ENCODE data around the gene MCTP2.

MCTP2 gene

DNA sequence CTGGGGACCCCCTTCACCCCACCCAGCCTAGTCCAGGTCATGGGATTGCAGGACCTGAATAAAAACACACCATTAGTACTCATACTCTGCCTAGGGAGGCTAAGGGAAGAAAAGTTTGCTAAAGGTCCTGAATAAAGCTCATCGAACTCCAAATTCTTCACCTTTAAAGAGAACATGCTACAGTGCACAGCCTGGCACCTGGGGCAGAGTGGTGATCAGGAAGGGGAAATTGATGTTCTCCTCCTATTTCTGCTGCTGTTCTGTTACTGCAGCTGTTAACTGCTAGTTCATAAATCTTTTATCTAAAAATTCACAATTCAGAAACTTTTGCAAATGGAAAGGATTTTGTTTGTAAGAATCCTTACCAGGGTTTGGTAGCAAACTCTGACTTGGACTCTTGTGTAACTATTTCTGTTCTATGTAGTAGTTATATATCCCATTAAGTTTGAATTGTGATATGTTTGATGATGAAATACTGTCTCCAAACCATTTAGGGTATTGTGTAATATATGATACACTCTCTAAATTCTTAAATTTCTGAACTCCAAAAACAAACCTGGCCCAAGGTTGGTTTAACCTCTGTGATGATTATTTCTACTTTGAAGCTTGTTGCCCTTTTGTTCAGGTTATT is 27.9 kb downstream of the MCTP2 start:
- H3K4me2 ChIP-seq (ENCODE audit: low read depth, low read length, poor library complexity, severe bottlenecking): peak overlapping the region; percentile 90
- H3K4me3 ChIP-seq (ENCODE audit: insufficient read depth, low read length, poor library complexity, severe bottlenecking): peak overlapping the region; percentile 31
- no peaks in the 10 kb centered on the region for H3K9me3 ChIP-seq (ENCODE audit: insufficient read depth, low read length)

DNA sequence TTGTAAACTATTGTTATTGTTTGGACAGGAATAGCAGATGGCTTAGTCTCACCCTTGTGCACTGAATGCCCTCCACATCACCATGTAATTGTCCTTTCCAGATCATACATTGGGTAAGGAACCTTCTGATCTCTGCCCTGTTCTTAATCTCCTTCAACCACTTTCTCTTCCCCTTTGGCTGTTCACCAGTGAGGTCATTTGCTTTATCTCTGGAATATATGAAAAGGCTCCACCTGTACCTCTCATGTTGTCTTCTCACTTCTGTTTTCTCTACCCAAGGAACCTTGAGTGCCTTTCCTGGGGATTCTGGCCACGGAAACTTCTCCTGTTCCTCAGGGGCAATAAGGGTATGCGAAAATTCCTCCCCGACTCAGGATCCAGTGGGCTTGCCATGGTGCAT is 28.5 kb downstream of the MCTP2 start:
- Histone ChIP-seq H3K9ac (ENCODE audit: low read length) (peak overlapping the region; percentile 51), H3K9me2 (replicated peaks; ENCODE audit: insufficient read depth, low read length) (no peaks in the 10 kb centered on the region), H3K36me3 (ENCODE audit: low read length) (0 out of 2 replicates have a peak, but pooled peaks cover 5% of the 10 kb centered on the region), H3K79me2 (ENCODE audit: insufficient read depth, low read length) (peaks cover 87% of the 10 kb centered on the region), H2AFZ (ENCODE audit: low read depth, low read length, severe bottlenecking) (no peak overlapping the region), H3K4me2 (ENCODE audit: low read depth, low read length, poor library complexity, severe bottlenecking) (peak overlapping the region; percentile 90), H3K4me3 (ENCODE audit: insufficient read depth, low read length, poor library complexity, severe bottlenecking) (peak overlapping the region; percentile 24), H3K27ac (ENCODE audit: low read depth, low read length) (peak overlapping the region; percentile 98), H3F3A (ENCODE audit: insufficient read depth) (peaks cover 82% of the 10 kb centered on the region), H3K27me3 (ENCODE audit: low read length) (no peaks in the 10 kb centered on the region), H4K20me1 (ENCODE audit: low read depth, low read length) (no peaks in the 10 kb centered on the region), H3K9me3 (ENCODE audit: insufficient read depth, low read length) (no peaks in the 10 kb centered on the region)
- TF ChIP-seq, protein P1, sequence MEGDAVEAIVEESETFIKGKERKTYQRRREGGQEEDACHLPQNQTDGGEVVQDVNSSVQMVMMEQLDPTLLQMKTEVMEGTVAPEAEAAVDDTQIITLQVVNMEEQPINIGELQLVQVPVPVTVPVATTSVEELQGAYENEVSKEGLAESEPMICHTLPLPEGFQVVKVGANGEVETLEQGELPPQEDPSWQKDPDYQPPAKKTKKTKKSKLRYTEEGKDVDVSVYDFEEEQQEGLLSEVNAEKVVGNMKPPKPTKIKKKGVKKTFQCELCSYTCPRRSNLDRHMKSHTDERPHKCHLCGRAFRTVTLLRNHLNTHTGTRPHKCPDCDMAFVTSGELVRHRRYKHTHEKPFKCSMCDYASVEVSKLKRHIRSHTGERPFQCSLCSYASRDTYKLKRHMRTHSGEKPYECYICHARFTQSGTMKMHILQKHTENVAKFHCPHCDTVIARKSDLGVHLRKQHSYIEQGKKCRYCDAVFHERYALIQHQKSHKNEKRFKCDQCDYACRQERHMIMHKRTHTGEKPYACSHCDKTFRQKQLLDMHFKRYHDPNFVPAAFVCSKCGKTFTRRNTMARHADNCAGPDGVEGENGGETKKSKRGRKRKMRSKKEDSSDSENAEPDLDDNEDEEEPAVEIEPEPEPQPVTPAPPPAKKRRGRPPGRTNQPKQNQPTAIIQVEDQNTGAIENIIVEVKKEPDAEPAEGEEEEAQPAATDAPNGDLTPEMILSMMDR (IDR thresholded peaks at IDR 0.05; ENCODE audit: insufficient read depth, low read length, poor library complexity, severe bottlenecking): no peak
- no peak for TF ChIP-seq EZH2phosphoT487 (conservative IDR thresholded peaks at IDR 0.05; ENCODE audit: low read length)

More for the DNA sequence above, 27.9 kb downstream of the MCTP2 start:
- Histone ChIP-seq H3K79me2 (ENCODE audit: insufficient read depth, low read length) (peaks cover 87% of the 10 kb centered on the region), H4K20me1 (ENCODE audit: low read depth, low read length) (no peaks in the 10 kb centered on the region), H3K9ac (ENCODE audit: low read length) (peak overlapping the region; percentile 51), H2AFZ (ENCODE audit: low read depth, low read length, severe bottlenecking) (no peak overlapping the region), H3K36me3 (ENCODE audit: low read length) (0 out of 2 replicates have a peak, but pooled peaks cover 5% of the 10 kb centered on the region), H3K27me3 (ENCODE audit: low read length) (no peaks in the 10 kb centered on the region), H3K9me2 (replicated peaks; ENCODE audit: insufficient read depth, low read length) (no peaks in the 10 kb centered on the region), H3F3A (ENCODE audit: insufficient read depth) (peaks cover 89% of the 10 kb centered on the region), H3K27ac (ENCODE audit: low read depth, low read length) (peak overlapping the region; percentile 98)
- no peak for TF ChIP-seq EZH2phosphoT487 (conservative IDR thresholded peaks at IDR 0.05; ENCODE audit: low read length)
- TF ChIP-seq, protein P1 (IDR thresholded peaks at IDR 0.05; ENCODE audit: insufficient read depth, low read length, poor library complexity, severe bottlenecking): no peak

DNA sequence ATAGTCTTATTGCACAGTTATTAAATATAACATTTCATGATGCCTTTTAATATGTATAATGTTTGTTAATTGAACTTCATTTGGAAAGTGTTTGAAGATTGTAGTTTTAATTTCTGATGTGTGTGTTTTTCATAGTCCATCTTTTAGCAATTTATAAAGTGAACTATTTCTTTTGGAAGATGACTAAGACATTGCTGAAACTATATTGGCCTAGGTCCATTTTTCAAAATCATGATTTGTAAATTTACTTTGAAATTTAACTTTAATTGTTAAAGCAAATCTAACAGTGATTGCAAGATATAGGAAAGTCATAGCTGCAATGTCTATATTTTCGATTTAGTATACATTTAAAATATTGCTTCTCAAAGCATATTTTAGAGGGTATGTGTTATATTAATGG is 30.8 kb downstream of the MCTP2 start:
- Histone ChIP-seq H3K9me3 (ENCODE audit: insufficient read depth, low read length) (no peaks in the 10 kb centered on the region), H3K36me3 (ENCODE audit: low read length) (0 out of 2 replicates have a peak, but pooled peaks cover 5% of the 10 kb centered on the region), H3K27ac (ENCODE audit: low read depth, low read length) (peak overlapping the region; percentile 98), H3K4me3 (ENCODE audit: insufficient read depth, low read length, poor library complexity, severe bottlenecking) (no peak overlapping the region), H3K27me3 (ENCODE audit: low read length) (no peaks in the 10 kb centered on the region), H2AFZ (ENCODE audit: low read depth, low read length, severe bottlenecking) (no peak overlapping the region), H3K4me2 (ENCODE audit: low read depth, low read length, poor library complexity, severe bottlenecking) (peak overlapping the region; percentile 90), H3K9me2 (replicated peaks; ENCODE audit: insufficient read depth, low read length) (no peaks in the 10 kb centered on the region), H4K20me1 (ENCODE audit: low read depth, low read length) (no peaks in the 10 kb centered on the region), H3K9ac (ENCODE audit: low read length) (peak overlapping the region; percentile 52), H3F3A (ENCODE audit: insufficient read depth) (peaks cover 72% of the 10 kb centered on the region), H3K79me2 (ENCODE audit: insufficient read depth, low read length) (peaks cover 85% of the 10 kb centered on the region)
- TF ChIP-seq, protein P1 (IDR thresholded peaks at IDR 0.05; ENCODE audit: insufficient read depth, low read length, poor library complexity, severe bottlenecking): no peak
- no peak for TF ChIP-seq EZH2phosphoT487 (conservative IDR thresholded peaks at IDR 0.05; ENCODE audit: low read length)
